Keratinocyte (primary cell): ENCODE measurements around the gene RRAD. TPM values are rescaled to one million over a fixed set of nuclear protein-coding genes. Genes with fewer than 3 reads are reported as not detected.

Experiments used
- DNase-seq: peaks from one replicate; pipeline ENCODE4 v3.0.0-alpha.2; 2011; ENCODE audit warnings: low read depth, missing footprints, low spot score
- FAIRE-seq: peaks from 2 replicates; lab custom pipeline; 2011; peaks lifted over from hg19 to GRCh38; lab: Jason Lieb, UNC
- H2AFZ ChIP-seq: 2 replicates; pipeline ENCODE4 v1.6.0; 2012; ENCODE audit warnings: low read length, control low read depth, inconsistent platforms; ENCODE audit not compliant: control insufficient read depth
- H3K27ac ChIP-seq: 2 replicates; pipeline ENCODE4 v1.5.1; 2011; ENCODE audit warnings: low read length; ENCODE audit not compliant: control insufficient read depth, insufficient read depth
- H3K27me3 ChIP-seq: 3 replicates; pipeline ENCODE4 v1.6.0; 2011; ENCODE audit warnings: low read length; ENCODE audit not compliant: control insufficient read depth, insufficient read depth; ENCODE audit errors: extremely low read depth
- H3K36me3 ChIP-seq, 2 experiments: 2 replicates in 1 of 2; 3 replicates in 1 of 2; pipeline ENCODE4 v1.5.1; 2011; ENCODE audit warnings: low read length in 2 of 2, mild to moderate bottlenecking in 1 of 2; ENCODE audit not compliant: control insufficient read depth in 2 of 2, insufficient read depth in 2 of 2; ENCODE audit errors: extremely low read depth in 1 of 2
- H3K4me1 ChIP-seq: 3 replicates; pipeline ENCODE4 v1.5.1; 2011; ENCODE audit warnings: low read length; ENCODE audit not compliant: control insufficient read depth, insufficient read depth; ENCODE audit errors: extremely low read depth
- H3K4me2 ChIP-seq: 3 replicates; pipeline ENCODE4 v1.6.0; 2011; ENCODE audit warnings: low read depth, low read length; ENCODE audit not compliant: control insufficient read depth, insufficient read depth; ENCODE audit errors: extremely low read depth
- H3K4me3 ChIP-seq, 3 experiments: fragments of 200-600 bp in 1 of 3; sonication (generic) in 1 of 3; 2 replicates in 2 of 3; 3 replicates in 1 of 3; pipeline ENCODE4 v1.5.1; 2011 to 2016; ENCODE audit warnings: low read length in 3 of 3, mild to moderate bottlenecking in 3 of 3, control low read depth in 2 of 3, inconsistent platforms in 1 of 3, low read depth in 1 of 3, mixed read lengths in 1 of 3, mixed run types in 1 of 3, moderate library complexity in 1 of 3; ENCODE audit not compliant: control insufficient read depth in 2 of 3, insufficient read depth in 2 of 3; ENCODE audit errors: extremely low read depth in 1 of 3
- H3K79me2 ChIP-seq: 2 replicates; pipeline ENCODE4 v1.6.0; 2012; ENCODE audit warnings: low read length; ENCODE audit not compliant: control insufficient read depth, insufficient read depth
- H3K9ac ChIP-seq: 3 replicates; pipeline ENCODE4 v1.6.0; 2011; ENCODE audit warnings: low read length; ENCODE audit not compliant: control insufficient read depth, insufficient read depth; ENCODE audit errors: extremely low read depth
- H3K9me1 ChIP-seq: 3 replicates; pipeline ENCODE4 v1.6.0; 2011; ENCODE audit warnings: low read length; ENCODE audit not compliant: control insufficient read depth, insufficient read depth; ENCODE audit errors: extremely low read depth
- H3K9me3 ChIP-seq: 2 replicates; pipeline ENCODE4 v1.5.1; 2012; ENCODE audit warnings: low read depth, low read length; ENCODE audit not compliant: control insufficient read depth
- H4K20me1 ChIP-seq: 3 replicates; pipeline ENCODE4 v1.6.0; 2011; ENCODE audit warnings: low read length; ENCODE audit not compliant: control insufficient read depth, insufficient read depth; ENCODE audit errors: extremely low read depth
- CTCF ChIP-seq, 3 experiments: IDR thresholded peaks in 1 of 3; conservative IDR thresholded peaks in 1 of 3; optimal IDR thresholded peaks in 1 of 3; 2 replicates in 2 of 3; 3 replicates in 1 of 3; pipeline versions ENCODE3 to v1.5.1; 2011; ENCODE audit warnings: low read length in 3 of 3, mild to moderate bottlenecking in 3 of 3, moderate library complexity in 2 of 3, control low read depth in 1 of 3, inconsistent platforms in 1 of 3; ENCODE audit not compliant: insufficient read depth in 2 of 3; ENCODE audit errors: extremely low read depth in 1 of 3
- EZH2 ChIP-seq: IDR thresholded peaks from one replicate; pipeline ENCODE4 v1.6.1; 2012; ENCODE audit warnings: inconsistent platforms, mild to moderate bottlenecking, low read length, moderate library complexity
- dilution Hi-C: fragments of 300-500 bp; cut with MboI; formaldehyde crosslinking; loops from one replicate; pipeline ENCODE4 v1.7.0; 2020; ENCODE audit warnings: low sequenced_read_pairs; ENCODE audit not compliant: extremely low pct_ligation_motif_present
- polyA plus RNA-seq, 5 experiments: library from polyadenylated mRNA; depleted of rRNA in 3 of 5; stranded (reverse) in 3 of 5; stranded (forward) in 1 of 5; unstranded in 1 of 5; fragments of >200 nt; gene quantifications; 1 replicate in 1 of 5; 2 replicates in 3 of 5; 3 replicates in 1 of 5; pipeline versions ENCODE4 v1.2.1 to v1.2.3, GENCODE V29; 2011 to 2012; ENCODE audit warnings: missing spikeins in 2 of 5, low read depth in 1 of 5, low replicate concordance in 1 of 5

Gene RRAD
- polyA plus RNA-seq, 1 donor (not counting 4 experiments of a cell fraction or from before 2014, with no cell fraction given) = 2.7 TPM

- H3K36me3 ChIP-seq = no peaks in the 10 kb centered on the region
- peaks cover 3% of the 10 kb centered on the region for H3K27me3 ChIP-seq
- H3K9ac ChIP-seq = no peak overlapping the region
- FAIRE-seq (no peak), DNase-seq (no peak)
- no peak overlapping the region for H3K4me3 ChIP-seq
- H3K27ac ChIP-seq = no peak overlapping the region
- H3K9me1 ChIP-seq = no peaks in the 10 kb centered on the region
- TF ChIP-seq CTCF (optimal IDR thresholded peaks at IDR 0.05 in 1 of 3, IDR thresholded peaks at IDR 0.05 in 1 of 3, conservative IDR thresholded peaks at IDR 0.05 in 1 of 3; ENCODE audit: extremely low read depth in 1 of 3, insufficient read depth in 2 of 3, low read length in 3 of 3) (no peak), EZH2 (no peak)
- no peaks in the 10 kb centered on the region for H4K20me1 ChIP-seq
- dilution Hi-C loops = no loop called here
- H2AFZ ChIP-seq = no peak overlapping the region
- peaks cover 19% of the 10 kb centered on the region for H3K4me1 ChIP-seq
- H3K9me3 ChIP-seq = no peaks in the 10 kb centered on the region
- no peaks in the 10 kb centered on the region for H3K79me2 ChIP-seq
- H3K4me2 ChIP-seq = no peak overlapping the region
Observed at GRCh38 chr16:66908762-66909559, 16.4 kb downstream of the RRAD start.

DNA sequence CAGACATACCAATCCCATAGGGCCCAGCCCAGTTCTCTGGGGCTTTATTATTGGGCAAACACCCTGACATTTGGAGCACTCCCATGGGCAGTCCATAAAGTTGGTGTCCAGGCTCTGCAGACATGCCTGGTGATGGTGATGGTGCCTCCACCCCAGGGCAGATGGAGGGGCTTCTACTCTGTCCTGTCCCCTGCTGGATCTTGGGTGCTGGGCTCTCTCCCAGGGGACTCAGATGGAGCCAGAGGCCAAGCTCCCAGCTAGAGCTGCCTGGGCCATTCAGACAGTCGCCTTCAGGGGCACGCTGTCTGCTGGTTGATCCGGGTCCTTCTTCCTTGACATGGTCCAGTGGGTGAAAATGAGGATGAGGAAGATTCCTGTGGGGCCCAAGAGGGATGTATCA lies 17.2 kb downstream of the RRAD start:
- Histone ChIP-seq H3K9me3 (no peaks in the 10 kb centered on the region), H4K20me1 (no peaks in the 10 kb centered on the region), H3K27me3 (peaks cover 3% of the 10 kb centered on the region), H3K79me2 (no peaks in the 10 kb centered on the region), H3K9ac (no peak overlapping the region), H3K4me1 (peaks cover 19% of the 10 kb centered on the region), H3K4me2 (no peak overlapping the region), H3K36me3 (no peaks in the 10 kb centered on the region), H3K27ac (no peak overlapping the region), H3K9me1 (no peaks in the 10 kb centered on the region), H3K4me3 (no peak overlapping the region), H2AFZ (no peak overlapping the region)
- DNase-seq (no peak), FAIRE-seq (no peak)
- dilution Hi-C loops = no loop called here
- TF ChIP-seq EZH2 = no peak
- TF ChIP-seq CTCF (optimal IDR thresholded peaks at IDR 0.05 in 1 of 3, IDR thresholded peaks at IDR 0.05 in 1 of 3, conservative IDR thresholded peaks at IDR 0.05 in 1 of 3; ENCODE audit: extremely low read depth in 1 of 3, insufficient read depth in 2 of 3, low read length in 3 of 3) = no peak
